Measurements from ENCODE around the gene REXO4. TPM values are rescaled to one million over a fixed set of nuclear protein-coding genes. Genes with fewer than 3 reads are reported as not detected.

REXO4 gene
- total RNA-seq, 1 donor from 2014 or later, result 22.5 TPM

DNA sequence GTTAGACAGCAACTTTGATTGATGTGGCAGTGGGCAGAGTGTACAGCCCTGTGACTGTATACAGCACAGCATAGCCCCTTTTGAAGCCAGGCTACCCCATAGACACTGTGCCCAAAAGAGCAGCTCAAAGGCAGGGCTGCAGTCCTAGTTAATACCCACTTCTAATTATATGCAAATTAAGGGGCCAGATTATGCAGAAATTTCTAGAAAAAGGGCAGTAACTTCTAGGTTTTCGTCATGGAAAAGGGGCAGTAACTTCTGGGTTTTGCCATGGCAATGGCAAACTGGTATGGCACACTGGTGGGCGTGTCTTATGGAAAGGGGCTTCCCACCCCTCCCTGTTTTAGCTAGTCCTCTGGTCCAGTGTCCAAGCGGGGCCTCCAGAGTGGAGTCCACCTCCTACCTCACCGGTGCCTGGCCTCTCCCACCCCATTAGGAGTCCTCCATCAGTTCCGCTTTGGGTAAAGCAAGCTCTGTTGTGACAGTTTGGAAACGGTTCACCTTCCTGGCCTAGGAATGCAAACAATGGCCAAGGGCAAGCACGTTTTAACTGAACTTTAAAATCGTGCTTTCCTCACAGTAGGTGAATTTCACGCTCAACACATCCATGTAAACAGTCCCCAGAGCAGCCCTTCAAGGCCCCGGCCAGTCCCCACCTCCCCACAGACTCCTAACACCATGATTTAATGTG, 10.0 kb upstream of the REXO4 start:
- Histone ChIP-seq H3K9ac (ENCODE audit: low read length) (no peak overlapping the region), H3K36me3 (ENCODE audit: insufficient read depth, low read length) (no peaks in the 10 kb centered on the region), H3K4me1 (ENCODE audit: insufficient read depth, low read length) (no peaks in the 10 kb centered on the region), H3K27ac (ENCODE audit: low read depth, low read length) (no peak overlapping the region), H2AFZ (ENCODE audit: low read depth, low read length) (no peak overlapping the region), H3K27me3 (ENCODE audit: insufficient read depth, low read length) (peaks cover 13% of the 10 kb centered on the region), H3K4me2 (ENCODE audit: low read length) (peak overlapping the region; percentile 50), H3K9me3 (ENCODE audit: insufficient read depth, low read depth, low read length) (no peaks in the 10 kb centered on the region), H3K79me2 (ENCODE audit: insufficient read depth, low read length) (no peaks in the 10 kb centered on the region), H3K4me3 (ENCODE audit: insufficient read depth, low read depth, low read length) (no peak overlapping the region), H4K20me1 (ENCODE audit: insufficient read depth, low read length) (no peaks in the 10 kb centered on the region)
- peaks cover 4% of the 10 kb centered on the region for H3K36me3 Mint-ChIP-seq (ENCODE audit: low read depth, unreplicated experiment)
- H3K4me1 Mint-ChIP-seq (ENCODE audit: low read depth, unreplicated experiment), result no peaks in the 10 kb centered on the region
- no peak for DNase-seq (ENCODE audit: low read depth)
- FAIRE-seq, result no peak
- H3K27ac Mint-ChIP-seq (ENCODE audit: unreplicated experiment), result no peak overlapping the region
- no peaks in the 10 kb centered on the region for H3K9me3 Mint-ChIP-seq (ENCODE audit: unreplicated experiment)
- H3K4me3 Mint-ChIP-seq (ENCODE audit: unreplicated experiment), result peak overlapping the region; percentile 67
- TF ChIP-seq EZH2 (IDR thresholded peaks at IDR 0.05; ENCODE audit: insufficient read depth, low read length) (no peak), CTCF (IDR thresholded peaks at IDR 0.05; ENCODE audit: insufficient read depth, low read depth, low read length) (no peak)
- peaks cover 10% of the 10 kb centered on the region for H3K27me3 Mint-ChIP-seq (ENCODE audit: low read depth, unreplicated experiment)

GRCh38 chr9:133426011-133426410, 8.2 kb upstream of the REXO4 start:
- Histone ChIP-seq H3K4me3 (ENCODE audit: insufficient read depth, low read depth, low read length) (no peak overlapping the region), H3K36me3 (ENCODE audit: insufficient read depth, low read length) (no peaks in the 10 kb centered on the region), H3K79me2 (ENCODE audit: insufficient read depth, low read length) (no peaks in the 10 kb centered on the region), H4K20me1 (ENCODE audit: insufficient read depth, low read length) (no peaks in the 10 kb centered on the region), H3K4me1 (ENCODE audit: insufficient read depth, low read length) (no peaks in the 10 kb centered on the region), H3K9ac (ENCODE audit: low read length) (no peak overlapping the region), H3K27me3 (ENCODE audit: insufficient read depth, low read length) (peaks cover 13% of the 10 kb centered on the region), H3K9me3 (ENCODE audit: insufficient read depth, low read depth, low read length) (no peaks in the 10 kb centered on the region), H3K27ac (ENCODE audit: low read depth, low read length) (no peak overlapping the region), H2AFZ (ENCODE audit: low read depth, low read length) (no peak overlapping the region), H3K4me2 (ENCODE audit: low read length) (no peak overlapping the region)
- no peaks in the 10 kb centered on the region for H3K4me1 Mint-ChIP-seq (ENCODE audit: low read depth, unreplicated experiment)
- peaks cover 4% of the 10 kb centered on the region for H3K36me3 Mint-ChIP-seq (ENCODE audit: low read depth, unreplicated experiment)
- FAIRE-seq (no peak), DNase-seq (ENCODE audit: low read depth) (no peak)
- H3K27ac Mint-ChIP-seq (ENCODE audit: unreplicated experiment), result no peak overlapping the region
- no peak overlapping the region for H3K4me3 Mint-ChIP-seq (ENCODE audit: unreplicated experiment)
- TF ChIP-seq EZH2 (IDR thresholded peaks at IDR 0.05; ENCODE audit: insufficient read depth, low read length), result no peak
- H3K9me3 Mint-ChIP-seq (ENCODE audit: unreplicated experiment), result no peaks in the 10 kb centered on the region
- H3K27me3 Mint-ChIP-seq (ENCODE audit: low read depth, unreplicated experiment), result peaks cover 10% of the 10 kb centered on the region

- Histone ChIP-seq H4K20me1 (ENCODE audit: insufficient read depth, low read length) (no peaks in the 10 kb centered on the region), H3K27ac (ENCODE audit: low read depth, low read length) (no peak overlapping the region), H3K9ac (ENCODE audit: low read length) (no peak overlapping the region), H3K4me1 (ENCODE audit: insufficient read depth, low read length) (no peaks in the 10 kb centered on the region), H3K4me3 (ENCODE audit: insufficient read depth, low read depth, low read length) (no peak overlapping the region), H3K9me3 (ENCODE audit: insufficient read depth, low read depth, low read length) (no peaks in the 10 kb centered on the region), H3K36me3 (ENCODE audit: insufficient read depth, low read length) (no peaks in the 10 kb centered on the region), H3K27me3 (ENCODE audit: insufficient read depth, low read length) (peaks cover 13% of the 10 kb centered on the region), H3K79me2 (ENCODE audit: insufficient read depth, low read length) (no peaks in the 10 kb centered on the region), H3K4me2 (ENCODE audit: low read length) (no peak overlapping the region), H2AFZ (ENCODE audit: low read depth, low read length) (no peak overlapping the region)
- DNase-seq (ENCODE audit: low read depth) (no peak), FAIRE-seq (no peak)
- no peak overlapping the region for H3K4me3 Mint-ChIP-seq (ENCODE audit: unreplicated experiment)
- H3K27me3 Mint-ChIP-seq (ENCODE audit: low read depth, unreplicated experiment), result peaks cover 10% of the 10 kb centered on the region
- no peaks in the 10 kb centered on the region for H3K4me1 Mint-ChIP-seq (ENCODE audit: low read depth, unreplicated experiment)
- peaks cover 2% of the 10 kb centered on the region for H3K36me3 Mint-ChIP-seq (ENCODE audit: low read depth, unreplicated experiment)
- TF ChIP-seq CTCF (IDR thresholded peaks at IDR 0.05; ENCODE audit: insufficient read depth, low read depth, low read length) (no peak), EZH2 (IDR thresholded peaks at IDR 0.05; ENCODE audit: insufficient read depth, low read length) (no peak)
- no peak overlapping the region for H3K27ac Mint-ChIP-seq (ENCODE audit: unreplicated experiment)
- no peaks in the 10 kb centered on the region for H3K9me3 Mint-ChIP-seq (ENCODE audit: unreplicated experiment)
Measured at GRCh38 chr9:133425049-133425632, 7.3 kb upstream of the REXO4 start.

Measured in astrocyte (in vitro differentiated cells and primary cell).